Mononuclear cell (primary cell): Measurements from ENCODE around the gene JAG2. TPM values are rescaled to one million over a fixed set of nuclear protein-coding genes. Genes with fewer than 3 reads are reported as not detected.
"Not testable (repeated sequence)": the region's sequence is repeated elsewhere in the genome, so short reads cannot be mapped to it uniquely, and the experiment has no call there.

Source experiments
- H3K27me3 ChIP-seq: 2 replicates; pipeline ENCODE4 v1.6.0; 2011; ENCODE audit warnings: low read length, control low read depth; ENCODE audit not compliant: insufficient read depth
- H3K4me1 ChIP-seq: 2 replicates; pipeline ENCODE4 v1.5.1; 2011; ENCODE audit warnings: mild to moderate bottlenecking, low read length, control low read depth; ENCODE audit not compliant: insufficient read depth
- H3K4me3 ChIP-seq: 2 replicates; pipeline ENCODE4 v1.5.1; 2011; ENCODE audit warnings: mild to moderate bottlenecking, low read length, moderate library complexity
- H3K9me3 ChIP-seq: 2 replicates; pipeline ENCODE4 v1.5.1; 2011; ENCODE audit warnings: low read depth, mild to moderate bottlenecking, control low read depth, low read length
- total RNA-seq: library from RNA; depleted of rRNA; stranded (reverse); fragments of >200 nt; gene quantifications from one replicate; pipeline ENCODE4 v1.2.3, GENCODE V29; 2012

JAG2 gene
- total RNA-seq, 1 donor = 0.42 TPM

DNA sequence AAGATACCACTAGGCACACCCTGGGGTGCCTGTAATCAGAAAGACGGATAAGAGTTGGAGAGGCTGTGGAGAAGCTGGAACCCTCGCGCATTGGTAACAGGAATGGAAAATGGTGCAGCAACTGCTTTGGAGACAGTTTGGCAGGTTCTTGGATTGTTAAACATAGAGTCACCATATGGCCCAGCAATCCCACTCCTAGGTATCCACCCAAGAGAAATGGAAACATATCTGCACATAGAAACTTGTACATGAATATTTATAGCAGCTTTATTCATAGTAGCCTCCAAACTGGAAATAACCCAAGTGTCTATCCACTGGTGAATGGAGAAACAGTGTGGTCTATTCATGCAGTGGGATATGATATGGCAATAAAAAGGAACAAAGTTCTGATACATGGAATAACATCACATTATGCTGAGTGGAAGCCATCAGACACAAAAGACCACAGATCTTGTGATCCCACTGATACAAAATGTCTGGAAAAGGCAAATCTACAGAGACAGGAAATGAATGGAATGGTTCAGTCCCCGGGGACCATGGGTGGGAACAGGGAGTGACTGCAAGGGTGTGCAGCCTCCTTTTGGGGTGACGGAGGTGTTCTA lies 45.4 kb downstream of the JAG2 start:
- Histone ChIP-seq H3K9me3 (no peaks in the 10 kb centered on the region), H3K4me3 (no peak overlapping the region), H3K4me1 (no peaks in the 10 kb centered on the region), H3K27me3 (peaks cover 3% of the 10 kb centered on the region)

DNA sequence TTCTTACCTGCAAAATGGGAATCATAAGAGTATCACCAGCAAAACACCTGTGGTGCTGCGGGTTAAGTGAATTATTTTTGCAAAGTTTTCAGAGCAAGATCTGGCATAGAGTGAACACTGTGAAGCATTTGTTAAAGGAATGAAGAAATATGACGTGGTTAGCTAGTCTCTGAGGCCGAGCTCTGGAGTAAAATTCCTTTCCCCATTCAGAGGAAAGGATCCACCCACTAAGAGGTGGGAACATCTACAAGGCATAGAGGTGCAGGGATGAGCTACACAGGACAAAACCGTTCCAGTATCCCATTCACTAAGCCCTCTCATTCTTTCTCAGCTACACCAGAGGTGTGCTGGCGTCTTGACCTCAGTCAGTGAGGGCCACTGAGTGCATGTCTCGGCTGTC lies 48.5 kb downstream of the JAG2 start:
- H3K4me3 ChIP-seq = no peak overlapping the region
- H3K9me3 ChIP-seq = no peaks in the 10 kb centered on the region
- peaks cover 3% of the 10 kb centered on the region for H3K27me3 ChIP-seq
- no peaks in the 10 kb centered on the region for H3K4me1 ChIP-seq

GRCh38 chr14:105119408-105120025 lies 49.1 kb downstream of the JAG2 start:
- Histone ChIP-seq H3K27me3 (peaks cover 3% of the 10 kb centered on the region), H3K4me3 (no peak overlapping the region), H3K4me1 (no peaks in the 10 kb centered on the region), H3K9me3 (no peaks in the 10 kb centered on the region)

DNA sequence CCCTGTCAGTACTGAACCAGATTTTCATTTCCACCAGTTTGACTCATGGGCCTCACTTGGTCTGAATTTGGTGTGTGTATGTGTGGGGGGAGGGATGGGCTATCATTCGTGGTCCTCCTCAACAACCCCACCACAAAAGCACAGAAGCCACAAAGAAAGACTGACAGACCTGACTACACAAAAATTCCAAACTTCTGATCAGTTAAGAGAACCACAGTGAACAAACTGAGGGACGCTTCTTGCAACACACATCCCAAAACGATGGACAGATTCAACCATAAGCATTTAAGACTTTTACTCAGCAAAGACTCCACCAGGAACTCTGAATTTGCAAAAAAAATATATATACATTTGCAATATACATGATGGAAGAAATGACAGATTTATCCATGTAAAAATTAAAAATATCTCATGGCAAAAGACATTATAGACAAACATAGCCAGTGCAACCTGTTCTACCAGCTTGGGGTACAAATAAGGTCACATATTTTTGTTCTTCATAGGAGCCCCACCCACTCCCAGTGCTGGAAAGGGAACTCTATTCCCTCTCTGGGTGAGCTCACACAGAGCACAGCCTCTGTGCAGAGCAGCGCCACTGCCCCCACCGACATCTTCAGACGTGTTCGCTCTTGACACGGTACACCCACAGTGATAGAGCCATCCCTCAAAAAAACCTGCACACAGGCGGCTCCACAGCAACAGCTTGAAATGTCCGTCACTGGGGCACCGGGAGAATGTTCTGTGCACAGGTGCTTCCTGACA lies 49.7 kb downstream of the JAG2 start:
- H3K27me3 ChIP-seq = peaks cover 3% of the 10 kb centered on the region
- H3K4me1 ChIP-seq = no peaks in the 10 kb centered on the region
- no peaks in the 10 kb centered on the region for H3K9me3 ChIP-seq
- H3K4me3 ChIP-seq = no peak overlapping the region

DNA sequence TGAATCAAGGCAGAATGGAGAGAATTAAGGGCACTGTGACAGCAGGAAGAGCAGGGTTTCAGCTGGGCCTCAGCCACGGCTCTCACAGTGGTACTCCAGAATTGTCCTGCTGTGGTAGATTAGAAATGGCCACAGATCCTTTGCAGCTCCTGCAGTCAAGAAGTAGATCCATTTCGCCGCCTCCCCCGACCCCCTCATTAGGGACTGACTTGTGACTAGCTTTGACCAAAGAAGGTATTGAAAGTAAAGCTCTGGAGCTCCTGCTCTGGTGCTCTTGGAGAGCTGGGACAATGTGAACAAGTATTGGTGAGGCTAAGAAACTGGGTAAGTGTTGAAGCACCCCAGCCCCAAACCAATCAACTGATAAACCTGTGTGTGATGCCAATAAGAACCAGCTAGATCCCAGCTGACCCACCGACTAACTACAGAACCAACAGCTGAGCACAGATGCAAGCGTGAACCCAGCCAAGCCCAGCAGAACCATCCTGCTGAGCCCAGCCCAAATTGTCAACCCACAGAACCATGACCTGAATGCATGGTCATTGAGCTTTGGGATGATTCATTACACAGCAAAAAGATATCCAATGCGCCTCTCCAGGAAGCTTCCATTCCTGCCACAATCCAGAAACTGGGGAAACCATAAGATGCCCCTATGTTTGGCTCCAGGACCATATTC lies 50.7 kb downstream of the JAG2 start:
- Histone ChIP-seq H3K4me3 (no peak overlapping the region), H3K9me3 (no peaks in the 10 kb centered on the region), H3K4me1 (no peaks in the 10 kb centered on the region), H3K27me3 (no peaks in the 10 kb centered on the region)

DNA sequence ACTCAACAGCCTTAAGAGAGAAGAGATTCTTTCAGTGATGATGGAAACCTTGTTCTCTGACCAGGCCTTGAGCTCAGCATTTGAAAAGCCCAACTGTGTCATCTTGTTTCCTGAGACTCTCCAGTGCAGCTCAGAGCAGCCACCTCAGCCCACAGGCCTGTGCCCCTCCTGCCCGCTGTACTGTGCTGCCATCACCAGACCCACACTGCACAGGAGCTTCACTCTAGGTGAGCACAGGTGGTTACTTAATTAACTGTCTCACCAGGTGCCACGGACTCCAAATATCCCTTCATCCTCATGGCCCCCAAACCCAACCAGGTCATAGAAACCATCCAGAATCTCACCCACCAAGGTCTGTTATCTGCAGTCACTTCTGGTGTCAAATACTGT lies 51.3 kb downstream of the JAG2 start:
- H3K4me3 ChIP-seq = no peak overlapping the region
- no peaks in the 10 kb centered on the region for H3K9me3 ChIP-seq
- no peaks in the 10 kb centered on the region for H3K4me1 ChIP-seq

DNA sequence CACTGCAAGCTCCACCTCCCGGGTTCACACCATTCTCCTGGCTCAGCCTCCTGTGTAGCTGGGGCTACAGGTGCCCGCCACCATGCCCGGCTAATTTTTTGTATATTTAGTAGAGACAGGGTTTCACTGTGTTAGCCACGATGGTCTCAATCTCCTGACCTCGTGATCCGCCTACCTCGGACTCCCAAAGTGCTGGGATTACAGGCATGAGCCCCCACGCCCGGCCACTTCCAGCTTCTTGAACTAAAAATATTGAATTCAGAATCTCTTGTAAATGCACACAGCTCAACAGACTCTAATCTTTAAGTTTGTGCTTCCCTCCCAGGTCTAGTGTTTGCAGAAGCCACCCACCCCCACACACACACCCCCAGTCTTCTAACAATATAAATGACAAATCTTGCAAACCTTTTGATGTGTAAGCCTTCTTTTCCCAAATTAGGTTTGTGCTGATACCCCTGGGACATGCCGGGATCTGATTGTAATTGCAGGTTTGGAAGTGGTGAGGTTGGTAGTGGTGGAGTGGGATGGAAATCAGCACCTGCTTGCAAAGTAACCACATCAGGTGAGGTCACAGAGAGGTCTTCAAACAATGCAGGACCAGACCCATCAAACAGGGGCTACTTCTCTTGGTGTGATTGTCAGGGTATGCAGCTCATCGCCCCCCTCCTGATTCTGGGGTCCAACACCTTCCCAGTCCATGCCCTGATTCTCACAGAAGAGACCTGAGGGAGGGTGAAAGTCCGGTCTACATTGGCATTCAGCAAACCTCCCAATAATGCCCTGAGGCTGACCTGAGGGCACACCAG lies 51.9 kb downstream of the JAG2 start:
- Histone ChIP-seq H3K4me3 (no peak overlapping the region), H3K4me1 (no peaks in the 10 kb centered on the region), H3K9me3 (no peaks in the 10 kb centered on the region), H3K27me3 (no peaks in the 10 kb centered on the region)

More for the DNA sequence above, 51.3 kb downstream of the JAG2 start:
- H3K27me3 ChIP-seq = no peaks in the 10 kb centered on the region

DNA sequence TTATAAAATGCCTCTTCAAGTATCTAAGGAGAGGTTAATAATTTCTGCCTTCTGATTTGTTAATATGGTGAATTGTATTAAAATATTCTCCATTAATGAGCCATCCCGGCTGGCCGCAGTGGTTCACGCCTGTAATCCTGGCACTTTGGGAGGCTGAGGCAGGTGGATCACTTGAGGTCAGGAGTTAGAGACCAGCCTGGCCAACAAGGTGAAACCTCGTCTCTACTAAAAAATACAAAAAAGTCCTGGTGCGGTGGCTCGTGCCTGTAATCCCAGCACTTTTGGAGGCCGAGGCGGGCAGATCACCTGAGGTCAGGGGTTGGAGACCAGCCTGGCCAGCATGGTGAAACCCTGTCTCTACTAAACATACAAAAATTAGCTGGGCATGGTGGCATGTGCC lies 59.3 kb downstream of the JAG2 start:
- H3K4me3 ChIP-seq, H3K27me3 ChIP-seq, H3K4me1 ChIP-seq, H3K9me3 ChIP-seq: not testable (repeated sequence)

- Histone ChIP-seq H3K4me1 (no peaks in the 10 kb centered on the region), H3K9me3 (no peaks in the 10 kb centered on the region), H3K4me3 (no peak overlapping the region), H3K27me3 (peaks cover 12% of the 10 kb centered on the region)
Measured at GRCh38 chr14:105108516-105108864, 60.1 kb downstream of the JAG2 start.

GRCh38 chr14:105107781-105108515 lies 60.6 kb downstream of the JAG2 start:
- Histone ChIP-seq H3K4me3 (no peak overlapping the region), H3K4me1 (no peaks in the 10 kb centered on the region), H3K9me3 (no peaks in the 10 kb centered on the region), H3K27me3 (peaks cover 17% of the 10 kb centered on the region)

- Histone ChIP-seq H3K27me3 (peaks cover 18% of the 10 kb centered on the region), H3K4me1 (no peaks in the 10 kb centered on the region), H3K9me3 (no peaks in the 10 kb centered on the region), H3K4me3 (no peak overlapping the region)
Measured at GRCh38 chr14:105107351-105107750, 61.2 kb downstream of the JAG2 start.

DNA sequence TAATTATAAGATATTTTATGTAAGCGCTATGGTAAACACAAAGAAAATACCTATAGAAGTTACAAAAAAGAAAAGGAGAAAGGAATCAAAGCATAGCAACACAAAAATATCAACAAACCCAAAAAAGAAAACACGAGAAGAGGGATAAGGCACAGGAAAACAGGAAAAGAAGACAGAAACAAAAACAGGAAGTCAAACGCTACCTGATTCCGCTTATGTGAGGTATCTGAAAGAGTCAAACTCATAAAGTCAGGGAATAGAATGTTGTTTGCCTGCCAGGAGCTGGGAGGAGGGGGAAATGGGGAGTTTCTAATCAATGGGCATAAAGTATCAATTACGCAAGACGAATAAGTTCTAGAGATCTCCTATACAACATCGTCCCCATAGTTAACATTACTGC lies 63.4 kb downstream of the JAG2 start:
- H3K9me3 ChIP-seq = no peaks in the 10 kb centered on the region
- peaks cover 18% of the 10 kb centered on the region for H3K27me3 ChIP-seq
- no peaks in the 10 kb centered on the region for H3K4me1 ChIP-seq
- no peak overlapping the region for H3K4me3 ChIP-seq

- Histone ChIP-seq H3K4me3 (no peak overlapping the region), H3K4me1 (no peaks in the 10 kb centered on the region), H3K9me3 (no peaks in the 10 kb centered on the region), H3K27me3 (peaks cover 18% of the 10 kb centered on the region)
Measured at GRCh38 chr14:105102893-105103292, 65.7 kb downstream of the JAG2 start.

GRCh38 chr14:105102361-105102870 lies 66.2 kb downstream of the JAG2 start:
- Histone ChIP-seq H3K9me3 (no peaks in the 10 kb centered on the region), H3K4me3 (no peak overlapping the region), H3K4me1 (no peaks in the 10 kb centered on the region), H3K27me3 (peaks cover 18% of the 10 kb centered on the region)
